ENCODE data around the gene WASL. TPM values are rescaled to one million over a fixed set of nuclear protein-coding genes. Genes with fewer than 3 reads are reported as not detected.
A peak's percentile ranks its signal among the peaks of the same experiment; 100 is the strongest.

Gene WASL
- total RNA-seq, 1 experiment from 2014 or later: 8.5 TPM

- no peak overlapping the region for H3K9ac ChIP-seq (ENCODE audit: low read length)
- ChIA-PET POLR2A (ENCODE audit: unreplicated experiment) (interaction anchor here (0.5 to 0.7 kb wide), 5 partner anchors 33 to 465 kb away, joined by 3 to 4 read pairs (median 3); partner anchors contain the start of gene WASL), CTCF (interaction anchor here (0.7 kb wide), 1 partner anchor 92 kb away, joined by 3 read pairs; no protein-coding TSS in a partner anchor)
- intact Hi-C loops (cut with micrococcal nuclease): loop anchor here (2.0 to 5.0 kb wide), 3 partner anchors 37 to 102 kb away; partner anchors contain the start of gene WASL
- no TSS peak for BruUV-seq (replicated peaks)
- no peak for TF ChIP-seq EZH2phosphoT487 (IDR thresholded peaks at IDR 0.05; ENCODE audit: borderline replicate concordance, low read length)
- TF ChIP-seq EZH2 (IDR thresholded peaks at IDR 0.05; ENCODE audit: low read length, unreplicated experiment): no peak
- TF ChIP-seq CTCF (conservative IDR thresholded peaks at IDR 0.05; ENCODE audit: low read depth, low read length): no peak
- H3F3A ChIP-seq (ENCODE audit: low read length, unreplicated experiment): no peaks in the 10 kb centered on the region
- peaks cover 28% of the 10 kb centered on the region for H3K4me1 ChIP-seq (ENCODE audit: insufficient read depth, low read length)
- H3K9me2 ChIP-seq (replicated peaks; ENCODE audit: low read length): no peaks in the 10 kb centered on the region
- H2AFZ ChIP-seq (ENCODE audit: low read length): 0 out of 2 replicates have a peak overlapping the region, but pooled peaks have one; percentile 13
- no peak for DNase-seq
- H3K4me2 ChIP-seq (ENCODE audit: low read length): peak overlapping the region; percentile 9; the same call in 1 of the 2 replicates
- H3K27ac ChIP-seq (ENCODE audit: low read length): peak overlapping the region; percentile 59
- no peaks in the 10 kb centered on the region for H4K20me1 ChIP-seq (ENCODE audit: low read length)
- H3K79me2 ChIP-seq (ENCODE audit: low read length): no peaks in the 10 kb centered on the region
- no peaks in the 10 kb centered on the region for H3K9me3 ChIP-seq (ENCODE audit: low read length)
- H3K27me3 ChIP-seq (ENCODE audit: low read length): no peaks in the 10 kb centered on the region
- no peak overlapping the region for H3K4me3 ChIP-seq (ENCODE audit: low read length)
- no peaks in the 10 kb centered on the region for H3K36me3 ChIP-seq (ENCODE audit: low read depth, low read length)
- peak; percentile 37; the same call in 1 of the 2 replicates for ATAC-seq
Measured at GRCh38 chr7:123784263-123784662, 35.5 kb upstream of the WASL start.

GRCh38 chr7:123783820-123784219 lies 35.0 kb upstream of the WASL start:
- no peaks in the 10 kb centered on the region for H3K9me3 ChIP-seq (ENCODE audit: low read length)
- H3F3A ChIP-seq (ENCODE audit: low read length, unreplicated experiment): no peaks in the 10 kb centered on the region
- H3K36me3 ChIP-seq (ENCODE audit: low read depth, low read length): no peaks in the 10 kb centered on the region
- TF ChIP-seq EZH2phosphoT487 (IDR thresholded peaks at IDR 0.05; ENCODE audit: borderline replicate concordance, low read length) (no peak), EZH2 (IDR thresholded peaks at IDR 0.05; ENCODE audit: low read length, unreplicated experiment) (no peak), CTCF (conservative IDR thresholded peaks at IDR 0.05; ENCODE audit: low read depth, low read length) (no peak)
- no peak overlapping the region for H2AFZ ChIP-seq (ENCODE audit: low read length)
- CTCF ChIA-PET: no interaction called here
- BruUV-seq (replicated peaks): no TSS peak
- POLR2A ChIA-PET (ENCODE audit: unreplicated experiment): interaction anchor here (0.5 to 0.6 kb wide), 2 partner anchors 32 to 119 kb away, joined by 3 read pairs; no protein-coding TSS in a partner anchor
- no peaks in the 10 kb centered on the region for H3K79me2 ChIP-seq (ENCODE audit: low read length)
- ATAC-seq (peak; percentile 79), DNase-seq (peak; percentile 47)
- H3K27me3 ChIP-seq (ENCODE audit: low read length): no peaks in the 10 kb centered on the region
- H3K4me2 ChIP-seq (ENCODE audit: low read length): peak overlapping the region; percentile 9; the same call in 1 of the 2 replicates
- H3K9ac ChIP-seq (ENCODE audit: low read length): no peak overlapping the region
- H3K27ac ChIP-seq (ENCODE audit: low read length): peak overlapping the region; percentile 59
- H4K20me1 ChIP-seq (ENCODE audit: low read length): no peaks in the 10 kb centered on the region
- H3K9me2 ChIP-seq (replicated peaks; ENCODE audit: low read length): no peaks in the 10 kb centered on the region
- peaks cover 28% of the 10 kb centered on the region for H3K4me1 ChIP-seq (ENCODE audit: insufficient read depth, low read length)
- no peak overlapping the region for H3K4me3 ChIP-seq (ENCODE audit: low read length)
- intact Hi-C loops (cut with micrococcal nuclease): loop anchor here (2.0 to 5.0 kb wide), 3 partner anchors 37 to 102 kb away; partner anchors contain the start of gene WASL
